ENCODE measurements around the gene SOCS3.

Gene SOCS3

DNA sequence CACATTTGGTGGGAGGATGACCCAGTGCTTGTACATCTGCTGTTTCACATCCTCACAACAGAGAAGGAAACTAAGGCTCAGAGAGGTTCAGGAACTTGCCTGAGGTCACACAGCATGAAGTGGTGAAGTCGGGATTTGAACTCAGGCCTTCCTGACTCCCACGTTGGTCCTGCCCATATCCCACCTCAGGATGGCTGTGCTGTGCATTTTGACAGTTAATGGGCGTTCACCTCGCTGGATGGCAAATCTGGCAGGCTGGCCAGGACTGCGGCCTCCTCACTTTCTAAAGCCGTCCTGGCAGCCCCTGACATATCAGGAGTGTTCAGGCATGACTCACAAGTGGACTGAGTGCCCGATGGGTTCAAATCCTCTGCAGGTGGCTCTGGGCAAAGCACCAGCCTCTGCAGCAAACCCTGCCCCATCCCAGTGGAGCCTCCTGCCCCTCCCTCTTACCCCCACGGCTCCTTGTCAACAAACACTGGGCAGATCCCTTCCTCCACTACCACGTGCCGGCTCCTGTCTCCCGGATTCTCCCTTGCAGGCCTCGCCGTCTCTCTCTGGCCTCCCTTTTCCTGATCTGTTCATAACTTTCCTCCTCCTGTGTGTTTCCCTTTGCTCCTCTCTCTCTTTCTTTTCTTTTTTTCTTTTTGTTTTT, 29.2 kb downstream of the SOCS3 start:
- DNase-seq (ENCODE audit: low read depth, low spot score) = no peak

DNA sequence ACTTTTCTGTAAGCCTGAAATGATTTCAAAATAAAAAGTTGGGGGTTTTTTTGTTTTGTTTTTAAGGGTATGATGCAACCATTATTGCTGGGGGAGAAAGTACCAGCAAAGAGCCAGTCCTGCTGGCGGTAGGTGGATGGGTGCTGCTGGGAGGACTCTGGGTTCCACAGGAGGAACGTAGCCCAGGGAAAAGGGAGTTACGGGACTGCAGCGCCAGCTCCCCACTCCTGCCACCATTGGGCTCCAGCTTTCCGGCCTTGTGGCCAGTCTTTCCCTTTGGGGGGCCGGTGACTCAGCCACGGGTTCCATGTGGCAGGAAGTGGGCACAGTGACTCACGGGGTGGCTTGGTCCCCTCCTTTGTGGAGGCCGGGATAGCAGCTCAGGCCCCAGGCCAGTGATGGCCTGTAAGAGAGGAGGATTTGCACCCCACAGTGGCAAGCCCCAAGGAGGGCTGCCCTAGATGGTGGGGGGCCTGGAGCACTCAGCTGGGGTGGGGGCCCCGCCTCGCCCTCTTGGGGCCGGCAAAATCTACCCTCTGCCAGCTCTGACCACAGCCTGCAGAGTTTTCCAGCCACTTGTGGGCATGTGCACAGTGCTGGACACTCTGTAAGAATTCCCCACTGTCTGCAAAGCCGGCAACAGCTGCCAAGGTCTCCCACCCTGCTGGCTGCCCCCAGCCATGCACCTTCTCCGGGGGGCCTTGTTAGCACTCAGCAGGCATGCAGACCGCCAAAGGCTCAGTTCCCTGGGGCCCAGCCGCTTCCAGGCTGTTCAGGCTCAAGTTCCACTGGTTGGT, 30.4 kb downstream of the SOCS3 start:
- no peak for DNase-seq (ENCODE audit: low read depth, low spot score)

DNA sequence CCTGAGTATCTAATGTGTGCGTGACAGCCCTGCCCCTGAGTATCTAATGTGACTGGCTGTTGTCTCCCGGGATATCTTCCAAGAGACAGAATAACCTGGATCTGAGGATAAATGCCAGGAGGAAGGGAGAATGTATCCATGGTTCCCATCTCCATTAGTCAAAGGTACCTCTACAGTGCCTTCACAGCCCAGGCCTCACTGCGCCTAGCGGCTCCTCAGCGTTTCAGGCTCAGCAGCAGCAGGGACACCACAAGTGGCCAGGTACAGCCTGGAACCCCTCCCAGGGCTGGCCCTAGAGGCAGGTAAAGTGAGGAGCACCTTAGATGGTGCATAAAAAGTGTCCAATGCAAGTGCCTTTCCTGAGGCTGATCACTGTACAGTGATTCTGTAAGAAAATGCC, 32.0 kb downstream of the SOCS3 start:
- no peak for DNase-seq (ENCODE audit: low read depth, low spot score)

DNA sequence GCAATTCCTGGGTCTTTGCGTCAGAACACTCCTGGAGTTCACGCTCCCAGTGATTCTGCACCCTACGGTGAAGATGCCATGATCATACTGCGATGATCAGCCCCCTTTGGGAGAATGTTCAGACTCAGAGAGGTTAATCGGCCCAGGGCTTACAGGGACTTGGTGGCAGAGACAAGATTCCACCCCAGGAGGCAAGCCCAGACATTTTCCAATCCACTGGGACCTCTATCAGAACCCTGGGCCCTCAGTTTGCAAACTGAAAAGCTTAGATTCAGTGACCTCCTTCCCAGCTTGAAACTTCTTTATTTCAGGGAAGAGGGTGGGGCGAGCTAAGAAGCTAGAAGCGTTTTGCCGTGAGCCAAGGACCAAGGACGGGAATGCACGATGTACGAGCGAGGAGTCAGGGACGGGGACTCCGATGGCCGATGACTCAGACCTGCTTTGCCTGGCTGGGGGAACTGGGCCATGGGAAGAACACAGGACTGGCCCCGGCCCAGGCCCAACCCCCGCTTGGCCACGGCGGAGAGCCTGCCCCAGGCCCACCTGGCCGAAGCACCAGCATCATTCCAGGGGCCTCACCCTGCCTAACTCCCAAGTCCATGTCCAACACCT, 34.7 kb downstream of the SOCS3 start:
- no peak for DNase-seq (ENCODE audit: low read depth, low spot score)

DNA sequence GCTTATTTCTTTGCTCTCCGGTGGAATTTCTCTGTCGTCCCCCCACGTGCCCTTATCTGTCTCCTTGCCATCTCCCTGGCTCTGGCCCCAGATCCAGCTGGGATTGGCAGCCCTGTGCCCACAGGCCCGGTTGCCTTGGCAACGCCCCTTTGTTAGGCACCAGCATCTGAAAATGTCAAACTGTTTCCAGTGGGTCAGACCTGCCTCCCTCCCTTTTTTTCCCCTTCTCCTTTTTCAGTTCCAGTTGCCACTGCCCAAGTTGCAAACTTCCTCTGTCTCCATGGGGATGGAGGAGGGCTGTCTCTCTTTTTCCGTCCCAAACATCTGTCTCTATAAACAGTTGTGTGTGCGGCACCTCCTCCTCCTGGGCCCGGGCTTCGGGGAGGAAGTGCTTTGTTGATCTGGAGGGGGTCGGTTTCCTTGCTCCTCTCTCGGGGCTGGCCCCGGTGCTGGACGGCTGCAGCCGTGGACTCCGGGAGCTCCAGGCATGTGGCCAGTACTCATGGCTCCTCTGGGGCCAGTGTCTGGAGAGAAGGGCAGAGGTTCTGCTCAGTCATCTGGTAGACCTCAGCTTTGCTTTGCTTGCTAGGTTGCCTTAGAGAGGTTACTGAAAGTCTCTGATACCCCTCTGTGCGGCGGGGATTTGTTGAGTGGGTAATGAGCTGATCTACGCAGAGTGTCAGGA, 35.3 kb downstream of the SOCS3 start:
- peak; percentile 90 for DNase-seq (ENCODE audit: low read depth, low spot score)

DNA sequence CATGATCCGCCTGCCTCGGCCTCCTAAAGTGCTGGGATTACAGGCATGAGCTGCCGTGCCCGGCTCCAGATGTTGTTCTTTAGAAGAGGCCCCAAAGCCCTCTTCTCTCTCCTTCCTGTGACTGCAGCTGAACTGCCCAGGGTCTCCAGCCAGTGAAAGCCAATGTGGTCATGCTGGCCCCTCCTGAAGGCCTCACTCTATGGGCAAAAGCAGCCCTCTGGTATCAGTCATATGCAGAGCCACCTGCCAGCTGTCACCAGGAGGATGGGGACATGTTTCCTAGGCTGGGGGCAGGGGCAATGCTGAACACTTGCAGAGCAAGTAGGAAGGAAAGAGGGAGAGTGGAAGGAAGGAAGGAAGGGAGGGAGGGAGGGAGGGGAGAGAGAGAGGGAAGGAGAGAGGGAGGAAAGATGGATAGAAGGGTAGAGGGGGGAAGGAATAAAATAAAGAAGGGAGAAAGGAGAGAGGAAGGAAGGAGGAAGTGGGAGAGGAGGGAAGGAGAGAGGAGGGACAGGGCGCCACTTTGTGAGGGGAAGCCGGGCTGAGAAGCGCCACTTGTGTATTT, 36.0 kb downstream of the SOCS3 start:
- no peak for DNase-seq (ENCODE audit: low read depth, low spot score)

DNA sequence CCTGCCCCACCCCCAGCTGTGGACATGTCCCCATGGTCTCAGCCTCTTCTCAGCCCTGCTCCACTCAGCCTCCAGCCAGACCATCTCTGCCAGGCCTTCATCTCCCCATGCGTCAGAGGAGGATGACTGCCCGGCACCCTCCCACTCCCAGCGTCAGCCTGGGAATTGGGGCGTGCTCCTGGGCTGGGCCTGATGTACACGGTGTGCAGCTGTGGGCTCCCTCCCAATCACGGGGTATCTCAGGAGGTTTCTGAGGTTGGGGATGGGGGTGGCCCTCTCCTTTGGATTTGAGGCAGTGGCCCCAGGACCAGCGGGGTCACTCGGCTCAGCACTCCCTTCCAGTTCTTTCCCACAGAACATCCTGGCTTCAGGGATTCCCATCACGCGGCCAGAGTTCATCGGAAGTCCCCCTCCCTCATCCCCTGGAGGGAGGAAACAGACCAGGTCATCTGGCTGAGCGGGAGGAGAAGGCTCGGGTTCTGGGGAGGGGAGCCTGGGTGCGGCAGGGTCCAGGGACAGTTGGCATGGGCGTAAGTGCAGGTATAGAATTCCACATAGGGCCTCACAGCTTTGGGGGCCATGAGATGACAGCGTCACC, 36.9 kb downstream of the SOCS3 start:
- no peak for DNase-seq (ENCODE audit: low read depth, low spot score)

DNA sequence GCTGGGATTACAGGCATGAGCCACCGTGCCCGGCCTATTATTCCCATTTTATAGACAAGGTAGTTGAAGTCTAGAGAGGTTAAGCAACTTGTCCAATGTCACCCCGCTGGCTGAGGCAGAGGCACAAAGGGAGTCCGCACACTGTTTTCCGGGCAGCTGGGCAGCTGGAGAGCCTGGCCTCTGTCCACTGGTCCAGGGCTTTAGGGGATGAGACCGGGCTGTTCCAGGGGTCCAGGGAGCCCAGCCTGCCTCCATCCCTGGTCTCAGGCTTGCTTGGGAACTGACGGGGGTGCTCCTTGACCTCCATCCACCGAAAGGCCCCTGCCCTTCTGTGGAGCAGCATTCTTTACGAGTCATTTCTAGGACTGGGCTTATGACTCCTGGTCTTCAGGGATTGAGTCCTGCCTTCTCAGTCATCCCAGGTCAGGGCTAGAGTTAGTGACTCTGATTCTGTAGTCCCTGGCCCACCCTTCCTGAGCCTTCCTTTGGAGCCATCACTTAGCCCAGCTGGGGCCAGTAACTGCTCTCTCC, 37.5 kb downstream of the SOCS3 start:
- DNase-seq (ENCODE audit: low read depth, low spot score) = no peak

DNA sequence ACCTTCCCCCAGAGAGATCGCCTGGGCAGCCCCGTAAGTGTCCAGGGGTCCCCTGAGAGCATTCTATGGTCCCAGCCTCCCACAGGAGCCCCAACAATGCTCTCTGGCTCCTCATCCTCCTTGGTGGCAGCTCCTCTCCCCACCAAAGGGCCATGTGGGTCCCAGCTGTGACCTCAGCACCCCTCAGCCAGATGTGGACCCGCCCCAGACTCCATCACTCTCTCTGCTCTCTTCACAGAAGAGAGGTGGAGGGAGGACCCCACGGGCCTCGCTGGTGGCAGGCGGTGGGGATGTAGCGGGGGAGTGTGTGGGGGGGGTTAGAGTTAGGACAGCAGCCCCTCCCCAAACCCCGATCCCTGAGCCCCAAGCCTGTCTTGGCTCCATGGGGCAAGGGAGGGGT, 41.0 kb downstream of the SOCS3 start:
- no peak for DNase-seq (ENCODE audit: low read depth, low spot score)

DNA sequence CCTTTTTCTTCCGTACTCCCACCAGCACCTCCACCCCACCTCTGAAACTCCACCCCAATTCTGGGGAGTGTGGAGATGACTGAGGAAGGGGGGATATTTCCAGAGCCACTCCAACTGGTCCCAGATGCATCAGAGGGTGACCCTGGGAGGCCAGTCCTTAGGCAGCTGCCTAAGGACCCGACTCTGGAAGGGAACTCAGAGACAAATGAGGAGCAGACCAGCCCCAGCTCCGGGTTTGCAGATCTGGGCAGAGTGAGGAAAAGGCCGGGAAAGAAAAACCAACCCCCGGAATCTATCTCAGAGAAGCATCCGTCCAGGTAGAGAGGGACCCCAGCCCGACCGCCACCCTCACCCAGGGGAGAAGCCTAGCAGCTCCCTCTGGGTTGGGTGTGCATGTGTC, 41.5 kb downstream of the SOCS3 start:
- DNase-seq (ENCODE audit: low read depth, low spot score) = no peak

DNA sequence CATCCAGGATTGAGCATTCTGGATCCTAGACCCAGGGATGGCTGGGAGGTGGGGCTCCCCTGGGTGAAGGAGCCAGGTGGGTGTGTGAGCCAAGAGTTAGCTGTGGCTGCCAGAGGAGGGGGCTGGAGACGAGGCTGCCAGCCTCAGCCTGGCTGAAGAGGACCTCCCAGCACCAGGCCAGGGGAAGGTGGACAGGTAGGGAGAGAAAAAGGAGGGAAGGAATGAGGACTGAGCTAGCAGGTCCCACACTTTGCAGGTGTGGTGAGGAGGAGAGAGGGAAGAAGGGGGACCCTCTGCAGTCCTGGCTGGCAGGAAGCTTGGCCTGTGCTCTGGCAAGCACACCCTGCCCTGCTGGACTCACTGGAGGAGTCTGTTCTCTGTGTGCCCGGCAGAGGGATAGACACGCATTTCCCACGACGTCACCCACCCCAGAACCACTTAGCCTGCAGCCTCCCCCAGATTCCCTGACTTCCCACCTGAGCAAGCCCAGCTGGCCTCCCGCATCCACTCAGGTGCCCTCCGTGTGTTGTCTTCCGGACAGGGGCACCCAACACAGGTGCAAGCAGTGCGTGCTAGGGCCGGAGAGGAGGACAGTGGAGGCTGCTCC, 42.0 kb downstream of the SOCS3 start:
- DNase-seq (ENCODE audit: low read depth, low spot score) = no peak

DNA sequence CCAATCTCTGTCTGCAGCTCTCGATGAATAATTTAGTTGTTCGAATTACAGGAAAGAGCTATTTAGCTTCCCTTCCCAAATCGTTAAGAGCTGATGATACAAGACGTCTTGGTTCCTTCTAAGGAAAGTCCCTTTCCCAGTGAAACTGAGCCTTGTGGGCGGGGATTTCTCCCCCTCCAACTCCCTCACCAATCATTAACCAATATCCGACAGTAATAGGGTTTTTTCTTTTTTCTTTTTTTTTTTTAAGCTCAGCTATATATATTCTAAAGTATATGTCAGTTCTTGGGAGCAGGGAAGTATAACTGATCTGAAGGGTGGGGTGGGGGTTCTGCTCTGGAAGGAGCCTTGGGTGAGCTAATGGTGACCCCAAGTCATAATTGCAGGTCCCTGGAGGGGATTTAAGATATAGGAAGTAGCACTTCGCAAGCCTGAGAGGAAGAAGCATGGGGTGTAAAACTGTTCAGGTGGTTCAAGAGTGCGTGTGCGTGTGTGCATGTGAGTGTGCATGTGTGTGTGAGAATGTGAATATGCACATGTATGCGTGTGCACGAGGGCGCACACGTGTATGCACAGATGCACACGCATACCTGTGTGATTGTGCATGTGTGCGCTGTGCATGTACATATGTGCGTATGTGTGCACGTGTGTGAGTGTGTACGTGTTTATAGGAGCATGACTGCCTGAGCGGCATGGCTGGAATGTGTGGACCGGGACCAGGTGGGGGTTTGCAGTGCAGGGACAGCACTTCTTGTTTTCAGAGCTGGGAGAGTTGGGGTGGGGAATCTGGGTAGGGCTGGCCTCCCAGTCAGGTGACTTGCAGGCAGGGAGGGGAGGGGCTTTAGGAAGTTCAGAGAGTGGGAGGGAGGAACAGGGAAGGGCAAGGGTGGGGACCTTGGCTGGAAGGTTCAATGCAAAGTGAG, 42.7 kb downstream of the SOCS3 start:
- DNase-seq (ENCODE audit: low read depth, low spot score) = no peak

DNA sequence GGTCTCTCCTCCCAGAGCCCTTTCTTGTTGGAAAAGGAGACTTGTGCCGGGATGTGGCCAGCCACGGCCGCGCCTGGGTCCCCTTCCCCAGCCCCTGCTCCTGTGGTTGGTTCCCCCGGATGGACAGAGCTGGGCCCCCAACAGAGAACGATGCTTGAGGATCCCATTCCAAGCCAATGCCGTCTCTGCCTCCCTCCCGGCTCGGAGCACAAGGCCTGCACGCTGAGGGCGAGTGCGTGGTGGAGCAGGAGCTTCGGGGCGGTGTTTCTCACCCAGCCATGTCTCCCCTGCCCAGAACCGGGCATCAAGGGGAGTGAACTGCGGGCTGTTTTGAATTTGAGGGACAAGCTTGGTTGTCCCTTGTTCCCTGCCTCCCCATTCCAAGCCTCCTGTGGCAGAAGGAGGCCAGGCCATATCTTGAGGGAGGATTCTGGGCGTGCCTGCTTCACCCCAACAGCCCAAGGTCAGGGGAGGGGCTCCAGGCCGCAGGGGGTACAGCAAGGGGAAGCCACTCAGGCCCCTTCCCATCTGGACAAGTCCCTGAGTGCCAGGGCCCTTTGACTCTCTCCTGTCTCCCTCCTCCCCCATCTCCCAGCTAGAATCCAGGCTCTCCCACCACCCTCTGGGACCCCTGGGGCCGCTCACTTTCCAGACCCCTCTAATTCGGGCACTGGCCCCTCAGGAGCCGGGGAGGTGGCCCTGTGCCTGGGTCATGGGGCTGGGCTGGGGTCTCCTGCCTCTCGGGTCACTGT, 43.6 kb downstream of the SOCS3 start:
- DNase-seq (ENCODE audit: low read depth, low spot score) = no peak

DNA sequence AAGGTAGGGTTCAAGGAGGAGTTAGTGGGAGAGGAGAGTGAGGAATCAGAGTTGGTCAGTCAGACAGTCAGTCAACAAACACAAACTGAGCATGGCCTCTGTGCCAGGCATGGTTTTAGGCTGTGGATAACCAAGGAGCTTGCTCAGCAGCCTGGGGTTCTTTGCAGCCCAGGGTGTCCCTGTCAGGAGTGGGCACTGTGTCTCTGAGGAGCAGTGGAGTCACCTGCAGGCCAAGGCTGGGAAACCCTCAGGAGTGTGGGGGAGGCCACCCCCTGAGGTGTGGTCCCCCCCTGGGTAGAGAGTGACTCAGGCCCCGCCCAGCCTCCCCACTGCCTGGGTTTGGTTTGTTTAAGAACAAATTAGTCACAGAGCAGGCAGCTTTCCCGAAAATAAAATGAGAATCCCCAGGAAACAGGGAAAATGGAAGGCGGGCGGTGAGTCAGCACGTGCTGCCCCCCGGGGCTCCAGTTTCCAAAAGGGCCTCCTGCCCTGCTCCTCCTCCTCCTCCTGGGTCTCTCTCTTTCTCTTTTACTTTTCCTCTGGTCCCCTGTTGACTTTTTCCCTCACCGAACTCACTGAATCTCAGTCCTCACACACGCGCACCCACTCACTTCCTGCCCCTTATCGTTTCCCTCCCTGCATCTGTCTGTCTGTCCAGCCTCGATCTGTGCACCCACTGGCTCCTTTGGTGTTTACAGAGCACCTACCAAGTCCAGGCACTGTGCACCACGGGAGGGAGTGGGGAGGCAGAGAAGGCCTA, 44.3 kb downstream of the SOCS3 start:
- peak; percentile 92 for DNase-seq (ENCODE audit: low read depth, low spot score)

DNA sequence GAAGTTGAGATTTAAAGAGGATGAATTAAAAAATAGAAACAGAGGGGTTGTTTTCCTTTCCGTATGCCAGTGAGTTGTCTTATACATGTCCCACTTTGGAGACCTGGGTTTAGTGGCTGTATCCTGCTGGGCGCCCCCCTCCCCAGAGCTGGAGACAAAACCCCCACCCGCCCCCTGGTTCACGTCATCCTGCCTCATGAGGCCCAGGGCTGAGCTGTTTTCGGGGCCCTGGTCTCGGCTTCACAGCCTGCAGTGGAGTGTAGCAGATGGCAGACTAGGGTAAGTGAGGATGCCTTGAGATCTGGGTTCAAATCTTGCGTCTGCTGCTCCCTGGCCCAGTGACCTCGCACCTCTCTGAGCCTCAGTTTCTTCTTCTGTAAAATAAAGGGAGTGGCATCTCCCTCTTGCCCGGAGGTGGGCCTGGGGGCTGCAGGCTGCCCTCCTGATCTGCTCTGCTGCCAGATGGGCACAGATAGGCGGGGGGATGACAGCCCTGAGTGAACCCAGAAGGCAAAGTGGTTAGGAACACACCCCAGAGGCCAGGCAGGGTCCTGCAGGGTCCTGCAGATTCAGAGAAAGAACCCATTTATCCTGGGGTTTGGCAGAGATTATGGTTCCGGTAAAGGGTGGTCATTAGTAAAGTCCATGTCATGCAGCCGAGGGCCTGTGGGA, 45.1 kb downstream of the SOCS3 start:
- DNase-seq (ENCODE audit: low read depth, low spot score) = no peak

DNA sequence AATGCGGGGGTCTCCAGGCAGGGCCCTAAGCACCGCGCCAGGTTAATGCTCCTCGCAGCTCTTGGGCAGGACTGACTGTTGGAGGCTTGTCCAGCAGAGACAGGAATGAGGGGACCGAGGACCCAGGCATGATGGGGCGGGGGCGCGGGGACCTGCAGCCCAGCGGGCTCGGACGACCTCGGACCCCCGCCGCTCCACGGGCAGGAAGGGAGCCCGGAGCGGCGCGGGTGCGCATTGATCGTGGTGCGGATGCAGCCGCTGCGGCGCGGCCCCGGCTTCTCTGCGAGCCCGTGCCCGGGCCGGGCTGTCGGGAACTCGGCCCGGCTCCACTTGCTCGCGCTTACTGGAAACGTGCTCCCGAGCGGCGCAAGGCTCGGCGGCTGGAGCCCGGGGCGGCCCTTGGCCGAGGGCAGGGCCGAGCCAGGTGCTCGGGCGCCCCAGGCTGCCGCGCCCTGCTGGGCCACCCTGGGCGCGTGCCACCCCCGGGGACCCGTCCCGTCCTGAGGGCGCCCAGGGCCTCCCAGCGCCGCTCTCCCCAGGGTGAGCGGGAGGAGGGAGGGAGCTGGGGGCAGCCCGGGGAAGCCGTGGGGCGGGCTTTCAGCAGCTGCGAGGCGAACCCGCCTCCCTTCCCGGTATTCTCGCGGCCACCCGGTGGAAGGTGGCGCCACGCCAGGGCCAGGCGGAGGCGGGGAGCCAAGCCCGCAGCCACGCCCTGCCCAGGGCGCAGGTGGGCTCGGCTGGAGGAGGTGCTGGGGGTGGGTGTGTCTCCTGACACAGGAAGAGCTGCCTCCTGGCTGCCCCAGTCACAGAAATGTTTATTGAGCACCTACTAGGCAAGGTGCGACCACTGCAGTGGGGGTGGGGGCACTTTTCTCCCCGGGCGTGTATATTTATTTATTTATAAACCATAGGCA, 45.9 kb downstream of the SOCS3 start:
- no peak for DNase-seq (ENCODE audit: low read depth, low spot score)

Measured in smooth muscle cell of the brain vasculature (primary cell).